Hepatocyte (in vitro differentiated cells): ENCODE results near the gene MID1.

Source experiments
- CTCF ChIP-seq: fragments of 200-600 bp; sonication (generic); IDR thresholded peaks from 2 replicates; pipeline ENCODE4 v1.5.1; 2016; ENCODE audit warnings: antibody characterized with exemption, mild to moderate bottlenecking; ENCODE audit not compliant: poor library complexity
- EZH2 ChIP-seq: fragments of 200-600 bp; sonication (generic); IDR thresholded peaks from 2 replicates; pipeline ENCODE4 v1.6.1; 2016; ENCODE audit warnings: antibody characterized with exemption, mild to moderate bottlenecking, borderline replicate concordance
- EZH2phosphoT487 ChIP-seq: fragments of 200-600 bp; sonication (generic); IDR thresholded peaks from one replicate; pipeline ENCODE4 v1.6.1; 2018; ENCODE audit warnings: antibody characterized with exemption, mild to moderate bottlenecking, low read depth, moderate library complexity; ENCODE audit not compliant: unreplicated experiment, severe bottlenecking

- TF ChIP-seq CTCF (no peak), EZH2phosphoT487 (no peak), EZH2 (no peak)
Measured at GRCh38 chrX:10485326-10485725, 135.1 kb downstream of the MID1 start.
